ENCODE results near the gene NUP155. TPM values are rescaled to one million over a fixed set of nuclear protein-coding genes. Genes with fewer than 3 reads are reported as not detected.
A peak's percentile ranks its signal among the peaks of the same experiment; 100 is the strongest.
"Not testable (repeated sequence)": the region's sequence is repeated elsewhere in the genome, so short reads cannot be mapped to it uniquely, and the experiment has no call there.

The NUP155 gene
- 20.5 TPM for polyA plus RNA-seq (2013, experiment 1 of 2)
- polyA plus RNA-seq (2013, experiment 2 of 2): 19.8 TPM

DNA sequence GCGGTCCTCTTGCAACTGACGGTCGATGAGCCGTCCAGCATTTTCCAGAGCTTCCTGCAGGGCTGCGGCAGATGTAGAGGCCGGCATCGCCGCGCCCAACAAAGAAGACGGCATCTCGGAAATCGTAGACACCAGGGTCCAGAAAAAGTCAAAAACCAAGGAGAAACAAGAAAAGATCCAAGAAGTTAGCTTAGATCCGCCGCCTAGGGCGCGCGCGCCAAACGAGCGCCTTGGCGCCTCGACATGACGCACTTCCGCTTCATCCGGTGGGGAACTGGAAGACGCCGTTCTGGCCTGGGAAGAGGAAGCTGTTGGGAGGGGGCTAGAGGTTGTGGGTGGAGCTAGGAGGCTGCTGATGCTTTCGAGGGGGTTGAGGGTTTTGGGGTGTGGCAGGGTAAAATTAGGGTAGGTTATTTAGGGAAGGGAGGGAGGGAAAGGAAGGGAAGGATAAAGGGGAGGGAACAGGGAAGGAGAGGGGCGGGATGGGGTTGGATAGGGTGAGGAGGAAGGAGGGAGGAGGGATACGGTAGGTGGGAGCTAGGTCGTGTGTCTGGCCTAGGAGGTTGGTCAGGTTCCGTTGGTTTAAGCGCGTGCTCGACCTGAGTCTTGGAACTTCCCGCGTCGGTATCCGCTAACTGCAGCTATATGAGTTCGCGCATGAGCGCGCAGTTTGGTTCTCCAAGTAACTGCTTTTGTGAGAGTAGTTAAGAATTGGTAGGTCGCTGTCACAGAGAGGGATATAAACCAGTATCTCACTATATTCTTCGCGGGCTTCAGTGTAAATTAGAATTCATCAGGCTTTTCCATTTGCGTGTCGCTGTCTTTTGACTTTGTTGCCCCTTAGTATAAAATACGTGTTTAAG lies at the start of gene NUP155:
TSS of gene NUP155 (minus strand) at position 243 of the 863 bp plus-strand sequence. CDS start at position 114, 129 bp downstream.
- Histone ChIP-seq H3K4me3 (ENCODE audit: low read length in 2 of 2) (peak within 1 kb of the TSS; percentile 93 to 98), H2BK15ac (ENCODE audit: low read length) (no peak within 1 kb of the TSS), H3K23ac (ENCODE audit: low read depth, low read length, poor library complexity) (no peak within 1 kb of the TSS), H3K14ac (ENCODE audit: low read length) (no peak within 1 kb of the TSS), H2AK5ac (ENCODE audit: low read depth, low read length) (no peak within 1 kb of the TSS), H3K36me3 (replicated peaks in 1 of 2; ENCODE audit: control insufficient read depth in 2 of 2, insufficient read depth in 2 of 2, low read length in 2 of 2) (peaks cover 2 to 25% of the 10 kb centered on the region in 2 donors), H3K4me1 (ENCODE audit: control insufficient read depth in 2 of 2, insufficient read depth in 1 of 2, low read depth in 1 of 2, low read length in 2 of 2) (peaks cover 2 to 11% of the 10 kb centered on the region in 2 donors), H2BK120ac (ENCODE audit: low read depth, low read length) (no peak within 1 kb of the TSS), H2BK12ac (ENCODE audit: low read length) (no peak within 1 kb of the TSS), H3K4ac (ENCODE audit: low read length) (no peak within 1 kb of the TSS), H3K27ac (replicated peaks; ENCODE audit: low read length) (peak within 1 kb of the TSS; percentile 63), H3K79me1 (ENCODE audit: low read depth, low read length) (peaks cover 6% of the 10 kb centered on the region), H2BK5ac (ENCODE audit: low read length) (no peak within 1 kb of the TSS), H3K27me3 (ENCODE audit: control insufficient read depth in 3 of 3, insufficient read depth in 3 of 3, low read depth in 1 of 3, low read length in 3 of 3) (peaks cover 0 to 3% (median 0%) of the 10 kb centered on the region in 3 experiments), H3K4me2 (ENCODE audit: insufficient read depth, low read length, poor library complexity, severe bottlenecking) (peak within 1 kb of the TSS; percentile 92), H3K18ac (ENCODE audit: low read length) (peak within 1 kb of the TSS; percentile 24), H4K91ac (ENCODE audit: low read depth, low read length, poor library complexity) (no peak within 1 kb of the TSS), H3K9ac (ENCODE audit: low read depth, low read length, poor library complexity) (peak within 1 kb of the TSS; percentile 60), H2AFZ (ENCODE audit: low read length) (peak within 1 kb of the TSS; percentile 83), H4K8ac (ENCODE audit: low read depth, low read length) (no peak within 1 kb of the TSS), H3K9me3 (replicated peaks in 1 of 2; ENCODE audit: control insufficient read depth in 2 of 2, insufficient read depth in 1 of 2, low read depth in 1 of 2, low read length in 2 of 2) (no peaks in the 10 kb centered on the region)
- 100% methylated on average over 1 of the region's 49 CpGs; no CpG with 5 or more reads in 1 of the 2 donors for WGBS, 2 donors (ENCODE audit: extremely low coverage in 2 of 2, insufficient read length in 2 of 2, insufficient replicate concordance in 1 of 2)
- peak; percentile 87 for DNase-seq (ENCODE audit: low spot score)

DNA sequence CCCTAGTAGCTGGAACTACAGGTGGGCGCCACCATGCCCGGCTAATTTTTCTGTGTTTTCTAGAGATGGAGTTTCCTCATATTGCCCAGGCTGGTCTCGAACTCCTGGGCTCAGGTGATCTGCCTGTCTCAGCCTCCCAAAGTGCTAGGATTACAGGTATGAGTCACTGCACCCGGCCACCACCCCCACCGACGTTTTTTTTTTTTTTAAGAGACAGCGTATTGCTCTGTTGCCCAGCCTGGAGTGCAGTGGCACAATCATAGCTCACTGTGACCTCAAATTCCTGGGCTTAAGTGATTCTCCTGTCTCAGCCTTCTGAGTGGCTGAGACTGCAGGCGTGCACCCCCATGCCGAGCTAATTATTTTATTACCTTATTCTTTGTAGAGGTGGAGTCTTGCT lies 46.4 kb upstream of the NUP155 start:
- H3K27me3 ChIP-seq (ENCODE audit: control insufficient read depth in 3 of 3, insufficient read depth in 3 of 3, low read depth in 1 of 3, low read length in 3 of 3): no peaks in the 10 kb centered on the region
- H3K9me3 ChIP-seq (replicated peaks in 1 of 2; ENCODE audit: control insufficient read depth in 2 of 2, insufficient read depth in 1 of 2, low read depth in 1 of 2, low read length in 2 of 2): no peaks in the 10 kb centered on the region
- no peak overlapping the region for H2BK5ac ChIP-seq (ENCODE audit: low read length)
- H3K79me1 ChIP-seq (ENCODE audit: low read depth, low read length): no peaks in the 10 kb centered on the region
- DNase-seq (ENCODE audit: low spot score): no peak
- no peak overlapping the region for H3K14ac ChIP-seq (ENCODE audit: low read length)
- H2AFZ ChIP-seq (ENCODE audit: low read length): no peak overlapping the region
- H3K4me3 ChIP-seq (ENCODE audit: low read length in 2 of 2): no peak overlapping the region
- H3K4ac ChIP-seq (ENCODE audit: low read length): no peak overlapping the region
- no peak overlapping the region for H2AK5ac ChIP-seq (ENCODE audit: low read depth, low read length)
- no peak overlapping the region for H2BK120ac ChIP-seq (ENCODE audit: low read depth, low read length)
- no peak overlapping the region for H4K91ac ChIP-seq (ENCODE audit: low read depth, low read length, poor library complexity)
- no peak overlapping the region for H3K18ac ChIP-seq (ENCODE audit: low read length)
- no peaks in the 10 kb centered on the region for H3K4me1 ChIP-seq (ENCODE audit: control insufficient read depth in 2 of 2, insufficient read depth in 1 of 2, low read depth in 1 of 2, low read length in 2 of 2)
- no peak overlapping the region for H2BK12ac ChIP-seq (ENCODE audit: low read length)
- H4K8ac ChIP-seq (ENCODE audit: low read depth, low read length): no peak overlapping the region
- no CpG with 5 or more reads among the region's 9 CpGs for WGBS, 2 donors (ENCODE audit: extremely low coverage in 2 of 2, insufficient read length in 2 of 2, insufficient replicate concordance in 1 of 2)
- peaks cover 0 to 26% of the 10 kb centered on the region in 2 donors for H3K36me3 ChIP-seq (replicated peaks in 1 of 2; ENCODE audit: control insufficient read depth in 2 of 2, insufficient read depth in 2 of 2, low read length in 2 of 2)
- H3K4me2 ChIP-seq (ENCODE audit: insufficient read depth, low read length, poor library complexity, severe bottlenecking): no peak overlapping the region
- H2BK15ac ChIP-seq (ENCODE audit: low read length): no peak overlapping the region
- H3K23ac ChIP-seq (ENCODE audit: low read depth, low read length, poor library complexity): no peak overlapping the region
- no peak overlapping the region for H3K27ac ChIP-seq (replicated peaks; ENCODE audit: low read length)
- no peak overlapping the region for H3K9ac ChIP-seq (ENCODE audit: low read depth, low read length, poor library complexity)

DNA sequence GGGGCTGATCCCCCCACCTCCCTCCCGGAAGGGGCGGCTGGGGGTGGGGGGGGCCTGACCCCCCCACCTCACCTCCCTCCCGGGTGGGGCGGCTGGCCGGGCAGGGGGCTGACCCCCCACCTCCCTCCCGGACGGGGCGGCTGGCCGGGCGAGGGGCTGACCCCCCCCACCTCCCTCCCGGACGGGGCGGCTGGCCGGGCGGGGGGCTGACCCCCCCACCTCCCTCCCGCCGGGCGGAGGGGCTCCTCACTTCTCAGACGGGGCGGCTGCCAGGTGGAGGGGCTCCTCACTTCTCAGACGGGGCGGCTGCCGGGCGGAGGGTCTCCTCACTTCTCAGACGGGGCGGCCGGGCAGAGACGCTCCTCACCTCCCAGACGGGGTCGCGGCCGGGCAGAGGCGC lies 44.5 kb upstream of the NUP155 start:
- not testable (repeated sequence) for DNase-seq (ENCODE audit: low spot score); H2BK15ac ChIP-seq (ENCODE audit: low read length); H3K18ac ChIP-seq (ENCODE audit: low read length); H3K4me1 ChIP-seq (ENCODE audit: control insufficient read depth in 2 of 2, insufficient read depth in 1 of 2, low read depth in 1 of 2, low read length in 2 of 2); H3K9me3 ChIP-seq (replicated peaks in 1 of 2; ENCODE audit: control insufficient read depth in 2 of 2, insufficient read depth in 1 of 2, low read depth in 1 of 2, low read length in 2 of 2); H3K23ac ChIP-seq (ENCODE audit: low read depth, low read length, poor library complexity); H3K27me3 ChIP-seq (ENCODE audit: control insufficient read depth in 3 of 3, insufficient read depth in 3 of 3, low read depth in 1 of 3, low read length in 3 of 3); H2BK12ac ChIP-seq (ENCODE audit: low read length); H4K91ac ChIP-seq (ENCODE audit: low read depth, low read length, poor library complexity); H2AK5ac ChIP-seq (ENCODE audit: low read depth, low read length); H3K79me1 ChIP-seq (ENCODE audit: low read depth, low read length); H2BK120ac ChIP-seq (ENCODE audit: low read depth, low read length); H3K9ac ChIP-seq (ENCODE audit: low read depth, low read length, poor library complexity); H2BK5ac ChIP-seq (ENCODE audit: low read length); H4K8ac ChIP-seq (ENCODE audit: low read depth, low read length); H2AFZ ChIP-seq (ENCODE audit: low read length); H3K27ac ChIP-seq (replicated peaks; ENCODE audit: low read length); H3K4ac ChIP-seq (ENCODE audit: low read length); H3K4me3 ChIP-seq (ENCODE audit: low read length in 2 of 2); H3K14ac ChIP-seq (ENCODE audit: low read length); H3K4me2 ChIP-seq (ENCODE audit: insufficient read depth, low read length, poor library complexity, severe bottlenecking)
- peaks cover 0 to 29% of the 10 kb centered on the region in 2 donors for H3K36me3 ChIP-seq (replicated peaks in 1 of 2; ENCODE audit: control insufficient read depth in 2 of 2, insufficient read depth in 2 of 2, low read length in 2 of 2)
- no CpG with 5 or more reads among the region's 33 CpGs for WGBS, 2 donors (ENCODE audit: extremely low coverage in 2 of 2, insufficient read length in 2 of 2, insufficient replicate concordance in 1 of 2)

DNA sequence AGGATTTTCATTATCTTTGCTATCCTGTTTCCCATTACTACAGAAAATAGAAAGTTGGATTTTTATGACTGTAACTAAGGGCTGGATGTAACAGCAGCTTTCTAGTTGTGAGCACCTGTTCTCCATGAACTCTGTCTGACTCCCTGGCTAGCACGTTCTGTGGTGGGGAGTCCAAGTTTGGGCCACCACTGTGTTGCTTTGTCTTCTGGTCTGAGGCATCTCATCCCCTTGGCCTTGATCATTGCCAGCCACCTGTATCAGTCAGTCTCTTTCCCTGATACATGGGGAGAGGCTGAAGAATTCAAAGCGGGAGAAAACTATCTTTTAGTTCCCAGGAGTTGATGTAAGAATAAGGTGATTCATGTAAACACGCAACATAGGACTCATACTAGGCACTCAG lies 41.6 kb upstream of the NUP155 start:
- WGBS, 2 donors (ENCODE audit: extremely low coverage in 2 of 2, insufficient read length in 2 of 2, insufficient replicate concordance in 1 of 2): no CpG with 5 or more reads among the region's 3 CpGs
- no peak overlapping the region for H3K27ac ChIP-seq (replicated peaks; ENCODE audit: low read length)

More for the DNA sequence above, 41.6 kb upstream of the NUP155 start:
- Histone ChIP-seq H2BK5ac (ENCODE audit: low read length) (no peak overlapping the region), H3K4me3 (ENCODE audit: low read length in 2 of 2) (no peak overlapping the region), H3K9me3 (replicated peaks in 1 of 2; ENCODE audit: control insufficient read depth in 2 of 2, insufficient read depth in 1 of 2, low read depth in 1 of 2, low read length in 2 of 2) (no peaks in the 10 kb centered on the region), H3K4ac (ENCODE audit: low read length) (no peak overlapping the region), H3K14ac (ENCODE audit: low read length) (no peak overlapping the region), H2AK5ac (ENCODE audit: low read depth, low read length) (no peak overlapping the region), H3K18ac (ENCODE audit: low read length) (no peak overlapping the region), H3K4me2 (ENCODE audit: insufficient read depth, low read length, poor library complexity, severe bottlenecking) (no peak overlapping the region), H3K9ac (ENCODE audit: low read depth, low read length, poor library complexity) (no peak overlapping the region), H3K4me1 (ENCODE audit: control insufficient read depth in 2 of 2, insufficient read depth in 1 of 2, low read depth in 1 of 2, low read length in 2 of 2) (no peaks in the 10 kb centered on the region), H4K91ac (ENCODE audit: low read depth, low read length, poor library complexity) (no peak overlapping the region), H2AFZ (ENCODE audit: low read length) (no peak overlapping the region), H4K8ac (ENCODE audit: low read depth, low read length) (no peak overlapping the region), H3K36me3 (replicated peaks in 1 of 2; ENCODE audit: control insufficient read depth in 2 of 2, insufficient read depth in 2 of 2, low read length in 2 of 2) (peaks cover 0 to 30% of the 10 kb centered on the region in 2 donors), H3K79me1 (ENCODE audit: low read depth, low read length) (no peaks in the 10 kb centered on the region), H2BK120ac (ENCODE audit: low read depth, low read length) (no peak overlapping the region), H3K27me3 (ENCODE audit: control insufficient read depth in 3 of 3, insufficient read depth in 3 of 3, low read depth in 1 of 3, low read length in 3 of 3) (no peaks in the 10 kb centered on the region), H2BK12ac (ENCODE audit: low read length) (no peak overlapping the region), H3K23ac (ENCODE audit: low read depth, low read length, poor library complexity) (no peak overlapping the region), H2BK15ac (ENCODE audit: low read length) (no peak overlapping the region)
- no peak for DNase-seq (ENCODE audit: low spot score)

Data from neuronal stem cell (in vitro differentiated cells).